ENCODE data around the gene EFS. TPM values are rescaled to one million over a fixed set of nuclear protein-coding genes. Genes with fewer than 3 reads are reported as not detected.

Gene EFS
- total RNA-seq, 1 donor from 2014 or later = 104 TPM

DNA sequence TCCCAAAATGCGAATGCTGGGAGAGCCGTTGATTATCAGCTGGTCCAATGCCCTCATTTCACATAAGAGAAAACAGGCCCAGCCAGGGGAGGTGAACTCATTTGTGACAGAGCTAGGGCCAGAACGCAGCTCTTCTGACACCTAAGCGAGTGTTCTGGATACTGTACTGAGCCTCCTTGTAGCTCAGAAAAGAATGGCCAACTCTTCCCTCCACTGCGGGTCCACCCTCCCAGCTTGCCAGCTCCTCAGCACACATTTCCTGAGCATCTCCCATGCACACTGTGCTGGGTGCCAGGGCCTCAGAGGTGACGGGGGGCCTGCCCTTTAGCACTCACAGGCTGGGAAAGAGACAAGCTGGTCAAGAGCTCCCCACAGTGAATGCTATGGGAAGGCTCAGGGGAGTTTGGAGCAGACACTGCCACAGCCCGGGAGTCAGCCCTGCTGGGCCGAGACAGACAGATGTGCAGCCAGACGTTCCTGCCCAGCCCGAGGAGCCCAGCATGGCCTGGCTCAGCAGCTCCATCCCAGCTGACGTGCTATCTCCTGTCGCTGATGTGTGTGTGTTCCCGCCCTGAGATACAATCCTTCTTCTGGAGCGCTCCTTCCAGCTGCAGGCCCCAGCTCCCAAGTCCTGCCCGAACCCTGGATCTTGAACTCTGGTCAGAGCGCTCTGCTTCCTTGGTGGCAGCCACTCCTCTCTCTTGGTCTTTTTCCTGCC lies 15.4 kb upstream of the EFS start:
- peaks cover 17% of the 10 kb centered on the region for H3K4me1 Mint-ChIP-seq
- no peaks in the 10 kb centered on the region for H3K9me3 Mint-ChIP-seq
- no peak overlapping the region for H3K4me3 Mint-ChIP-seq
- no peak for DNase-seq (ENCODE audit: low read depth, low spot score)
- H3K27ac Mint-ChIP-seq (ENCODE audit: unreplicated experiment) = no peak overlapping the region
- no peaks in the 10 kb centered on the region for H3K27me3 Mint-ChIP-seq (ENCODE audit: low read depth)
- no peaks in the 10 kb centered on the region for H3K36me3 Mint-ChIP-seq (ENCODE audit: low read depth)
- TF ChIP-seq, protein P1, sequence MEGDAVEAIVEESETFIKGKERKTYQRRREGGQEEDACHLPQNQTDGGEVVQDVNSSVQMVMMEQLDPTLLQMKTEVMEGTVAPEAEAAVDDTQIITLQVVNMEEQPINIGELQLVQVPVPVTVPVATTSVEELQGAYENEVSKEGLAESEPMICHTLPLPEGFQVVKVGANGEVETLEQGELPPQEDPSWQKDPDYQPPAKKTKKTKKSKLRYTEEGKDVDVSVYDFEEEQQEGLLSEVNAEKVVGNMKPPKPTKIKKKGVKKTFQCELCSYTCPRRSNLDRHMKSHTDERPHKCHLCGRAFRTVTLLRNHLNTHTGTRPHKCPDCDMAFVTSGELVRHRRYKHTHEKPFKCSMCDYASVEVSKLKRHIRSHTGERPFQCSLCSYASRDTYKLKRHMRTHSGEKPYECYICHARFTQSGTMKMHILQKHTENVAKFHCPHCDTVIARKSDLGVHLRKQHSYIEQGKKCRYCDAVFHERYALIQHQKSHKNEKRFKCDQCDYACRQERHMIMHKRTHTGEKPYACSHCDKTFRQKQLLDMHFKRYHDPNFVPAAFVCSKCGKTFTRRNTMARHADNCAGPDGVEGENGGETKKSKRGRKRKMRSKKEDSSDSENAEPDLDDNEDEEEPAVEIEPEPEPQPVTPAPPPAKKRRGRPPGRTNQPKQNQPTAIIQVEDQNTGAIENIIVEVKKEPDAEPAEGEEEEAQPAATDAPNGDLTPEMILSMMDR (conservative IDR thresholded peaks at IDR 0.05) = no peak

DNA sequence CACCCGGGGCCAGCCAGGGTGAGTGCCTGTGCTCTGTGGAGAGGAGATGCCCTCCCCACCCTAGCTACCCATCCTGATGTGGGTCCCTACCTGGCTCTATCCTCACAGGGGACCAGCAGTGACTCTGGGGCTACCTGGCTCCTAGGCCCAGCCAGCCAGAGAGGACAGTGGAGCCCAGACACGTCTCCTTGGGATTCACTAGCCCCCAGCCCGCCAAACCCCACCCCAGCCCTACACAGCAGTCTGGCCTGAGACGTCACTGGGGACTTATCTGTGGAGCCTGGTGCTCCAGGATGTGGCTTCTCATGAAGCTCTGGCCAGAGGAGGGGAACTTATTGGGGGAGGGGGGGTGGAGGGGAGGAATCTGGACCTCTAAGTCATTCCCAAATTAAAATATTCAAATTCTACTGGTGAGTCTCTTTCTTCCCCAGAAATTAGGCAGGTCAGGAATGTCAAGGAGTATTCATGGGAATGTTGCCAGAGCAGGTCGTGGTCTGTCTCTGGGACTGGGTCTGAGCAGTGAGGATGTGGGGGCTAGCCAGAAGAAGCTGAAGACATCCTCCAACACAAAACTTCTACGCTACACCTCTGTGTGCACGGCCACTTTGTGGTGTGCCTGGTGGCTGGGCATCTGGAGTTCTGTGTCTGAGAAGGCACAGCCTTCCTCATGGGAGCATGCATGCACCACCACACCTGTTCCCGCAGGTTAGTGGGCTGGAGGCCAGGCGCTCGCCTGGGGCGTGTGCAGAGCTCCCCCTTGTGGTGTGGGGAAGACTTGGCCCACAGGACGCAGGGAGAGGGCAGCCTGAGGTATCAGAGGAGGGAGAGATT lies 14.6 kb upstream of the EFS start:
- peak; percentile 47 for DNase-seq (ENCODE audit: low read depth, low spot score)
- TF ChIP-seq, protein P1 (conservative IDR thresholded peaks at IDR 0.05) = peak; percentile 91
- Mint-ChIP-seq H3K27ac (ENCODE audit: unreplicated experiment) (peak overlapping the region; percentile 75), H3K36me3 (ENCODE audit: low read depth) (no peaks in the 10 kb centered on the region), H3K27me3 (ENCODE audit: low read depth) (no peaks in the 10 kb centered on the region), H3K4me1 (peaks cover 17% of the 10 kb centered on the region), H3K9me3 (no peaks in the 10 kb centered on the region), H3K4me3 (no peak overlapping the region)

DNA sequence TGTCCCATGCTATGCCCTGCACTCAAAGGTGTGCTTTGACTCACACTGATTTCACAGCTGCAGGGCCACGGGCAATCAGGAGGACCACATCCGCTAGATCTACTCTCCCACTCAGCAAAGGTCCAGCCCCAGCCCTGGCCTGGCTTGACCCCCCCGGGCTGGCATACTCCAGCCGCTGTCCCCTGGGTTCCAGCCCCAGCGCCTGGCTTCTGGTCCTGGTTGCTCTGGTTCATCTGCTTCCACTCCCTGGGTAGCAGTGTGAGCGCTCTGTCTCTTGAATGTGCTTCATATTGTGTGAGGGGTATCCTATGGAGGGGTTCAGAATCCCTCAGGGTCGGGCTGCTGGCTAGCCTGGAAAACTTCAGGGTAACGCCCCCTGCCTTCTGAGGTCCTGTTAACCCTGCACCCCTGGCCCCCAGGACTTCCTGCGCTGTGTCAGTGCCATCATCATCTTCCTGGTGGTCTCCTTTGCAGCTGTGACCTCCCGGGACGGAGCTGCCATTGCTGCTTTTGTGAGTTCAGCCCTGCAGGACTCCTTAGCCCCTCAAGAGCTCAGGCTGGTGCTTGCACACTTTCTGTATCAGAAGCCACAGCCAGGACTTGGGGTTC lies 13.7 kb upstream of the EFS start:
- H3K9me3 Mint-ChIP-seq = no peaks in the 10 kb centered on the region
- no peaks in the 10 kb centered on the region for H3K36me3 Mint-ChIP-seq (ENCODE audit: low read depth)
- no peak overlapping the region for H3K4me3 Mint-ChIP-seq
- no peaks in the 10 kb centered on the region for H3K27me3 Mint-ChIP-seq (ENCODE audit: low read depth)
- TF ChIP-seq, protein P1 (conservative IDR thresholded peaks at IDR 0.05) = no peak
- no peak for DNase-seq (ENCODE audit: low read depth, low spot score)
- H3K4me1 Mint-ChIP-seq = peaks cover 17% of the 10 kb centered on the region
- peak overlapping the region; percentile 72 for H3K27ac Mint-ChIP-seq (ENCODE audit: unreplicated experiment)

DNA sequence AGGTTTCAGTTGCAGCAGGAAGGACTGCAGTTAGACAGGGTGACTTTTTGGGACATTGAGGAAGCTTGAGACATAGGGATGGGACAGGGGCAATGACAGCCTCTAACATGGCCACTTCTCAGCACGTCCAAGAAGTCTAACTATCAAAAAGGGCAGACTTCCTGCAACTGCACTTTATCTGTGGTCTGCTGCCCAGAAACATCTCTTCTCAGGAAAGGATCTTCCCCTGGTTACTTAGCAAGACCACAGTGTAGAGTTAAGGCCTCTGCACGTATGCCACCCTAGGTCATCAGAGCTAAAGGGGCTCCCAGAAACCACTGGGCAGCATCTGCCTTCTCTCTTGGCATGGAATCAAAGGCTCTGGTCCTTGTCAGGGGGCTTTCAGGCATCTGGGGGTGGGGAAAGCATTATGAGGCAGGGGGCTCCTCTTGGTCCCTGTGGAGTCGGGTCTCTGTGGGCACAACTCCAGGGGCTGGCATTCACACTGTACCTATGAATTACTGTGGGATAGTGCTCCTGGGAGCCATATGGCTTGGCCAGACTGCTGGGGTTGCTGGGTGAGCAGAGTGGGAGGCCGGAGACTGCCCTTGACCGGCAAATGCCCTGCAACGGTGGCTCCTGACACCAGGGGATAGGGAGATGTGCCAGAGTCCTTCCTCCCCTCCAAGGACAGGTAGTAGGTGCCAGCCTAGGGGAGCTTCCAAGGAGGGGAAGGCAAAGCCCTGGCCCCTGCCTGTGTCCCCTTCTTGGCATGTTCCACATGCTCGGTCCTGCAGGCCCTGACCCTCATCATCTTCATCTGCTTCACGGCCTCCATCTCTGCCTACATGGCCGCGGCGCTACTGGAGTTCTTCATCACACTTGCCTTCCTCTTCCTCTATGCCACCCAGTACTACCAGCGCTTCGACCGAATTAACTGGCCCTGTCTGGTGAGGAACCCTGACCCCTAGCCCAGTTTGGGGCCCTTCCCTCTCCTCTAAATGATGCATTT lies 12.9 kb upstream of the EFS start:
- peak overlapping the region; percentile 72 for H3K27ac Mint-ChIP-seq (ENCODE audit: unreplicated experiment)

More for the DNA sequence above, 12.9 kb upstream of the EFS start:
- TF ChIP-seq, protein P1 (conservative IDR thresholded peaks at IDR 0.05) = no peak
- Mint-ChIP-seq H3K27me3 (ENCODE audit: low read depth) (no peaks in the 10 kb centered on the region), H3K4me1 (peaks cover 17% of the 10 kb centered on the region), H3K36me3 (ENCODE audit: low read depth) (no peaks in the 10 kb centered on the region), H3K4me3 (no peak overlapping the region), H3K9me3 (no peaks in the 10 kb centered on the region)
- no peak for DNase-seq (ENCODE audit: low read depth, low spot score)
